Adrenal gland (tissue), 5 donors: ENCODE results near the gene SEC14L5.

Experiments used
- CTCF ChIP-seq, 6 experiments: fragments of 450-650 bp in 4 of 6; fragments of 200-600 bp in 2 of 6; sonication (generic) in 1 of 6; IDR thresholded peaks; 1 replicate in 5 of 6; 2 replicates in 1 of 6; pipeline versions ENCODE4 v1.5.1 to v1.8.0; 2016 to 2021; ENCODE audit warnings: antibody characterized with exemption in 6 of 6, mild to moderate bottlenecking in 2 of 6, moderate library complexity in 1 of 6
- POLR2A ChIP-seq, 2 donors: fragments of 450-650 bp; IDR thresholded peaks; one replicate each; pipeline ENCODE4 v1.6.1; 2017; ENCODE audit warnings: antibody characterized with exemption in 2 of 2, mild to moderate bottlenecking in 2 of 2, moderate library complexity in 1 of 2
- donor health status: DM: no; HTN: no; CAD: no.

- TF ChIP-seq CTCF (IDR thresholded peaks at IDR 0.05) (no peak), POLR2A (IDR thresholded peaks at IDR 0.05) (no peak)
These were observed 32.9 kb upstream of the SEC14L5 start for GRCh38 chr16:4925293-4925607.
